ENCODE data around the gene LAMP1.
A peak's percentile ranks its signal among the peaks of the same experiment; 100 is the strongest.

LAMP1 gene

DNA sequence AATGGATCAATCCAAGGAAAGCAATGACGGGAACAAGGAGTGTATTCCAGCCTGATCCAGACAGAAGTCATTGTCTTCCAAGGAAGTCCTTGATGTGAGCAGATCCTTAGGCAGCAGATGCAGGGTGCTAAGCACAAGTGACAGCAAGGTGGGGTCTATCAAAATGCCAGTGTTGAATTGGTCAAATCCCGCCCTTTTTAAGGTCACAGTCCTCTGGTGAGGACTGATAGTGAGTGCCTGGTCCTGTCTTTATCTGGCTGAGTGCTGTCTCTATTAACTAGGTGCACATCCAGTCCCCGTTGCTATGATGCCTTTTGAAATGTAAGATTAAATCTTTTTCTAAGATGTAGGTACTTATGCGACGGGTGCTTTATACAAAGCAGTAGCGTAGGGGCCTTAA lies 1.3 kb upstream of the LAMP1 start:
- DNase-seq (ENCODE audit: low spot score), result no peak
- TF ChIP-seq, protein P1, sequence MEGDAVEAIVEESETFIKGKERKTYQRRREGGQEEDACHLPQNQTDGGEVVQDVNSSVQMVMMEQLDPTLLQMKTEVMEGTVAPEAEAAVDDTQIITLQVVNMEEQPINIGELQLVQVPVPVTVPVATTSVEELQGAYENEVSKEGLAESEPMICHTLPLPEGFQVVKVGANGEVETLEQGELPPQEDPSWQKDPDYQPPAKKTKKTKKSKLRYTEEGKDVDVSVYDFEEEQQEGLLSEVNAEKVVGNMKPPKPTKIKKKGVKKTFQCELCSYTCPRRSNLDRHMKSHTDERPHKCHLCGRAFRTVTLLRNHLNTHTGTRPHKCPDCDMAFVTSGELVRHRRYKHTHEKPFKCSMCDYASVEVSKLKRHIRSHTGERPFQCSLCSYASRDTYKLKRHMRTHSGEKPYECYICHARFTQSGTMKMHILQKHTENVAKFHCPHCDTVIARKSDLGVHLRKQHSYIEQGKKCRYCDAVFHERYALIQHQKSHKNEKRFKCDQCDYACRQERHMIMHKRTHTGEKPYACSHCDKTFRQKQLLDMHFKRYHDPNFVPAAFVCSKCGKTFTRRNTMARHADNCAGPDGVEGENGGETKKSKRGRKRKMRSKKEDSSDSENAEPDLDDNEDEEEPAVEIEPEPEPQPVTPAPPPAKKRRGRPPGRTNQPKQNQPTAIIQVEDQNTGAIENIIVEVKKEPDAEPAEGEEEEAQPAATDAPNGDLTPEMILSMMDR (IDR thresholded peaks at IDR 0.05; ENCODE audit: borderline replicate concordance, control extremely low read depth, extremely low read depth, insufficient read depth, missing control alignments), result no peak
- in situ Hi-C loops (cut with MboI; ENCODE audit: low sequenced_read_pairs, unreplicated experiment), result no loop called here

DNA sequence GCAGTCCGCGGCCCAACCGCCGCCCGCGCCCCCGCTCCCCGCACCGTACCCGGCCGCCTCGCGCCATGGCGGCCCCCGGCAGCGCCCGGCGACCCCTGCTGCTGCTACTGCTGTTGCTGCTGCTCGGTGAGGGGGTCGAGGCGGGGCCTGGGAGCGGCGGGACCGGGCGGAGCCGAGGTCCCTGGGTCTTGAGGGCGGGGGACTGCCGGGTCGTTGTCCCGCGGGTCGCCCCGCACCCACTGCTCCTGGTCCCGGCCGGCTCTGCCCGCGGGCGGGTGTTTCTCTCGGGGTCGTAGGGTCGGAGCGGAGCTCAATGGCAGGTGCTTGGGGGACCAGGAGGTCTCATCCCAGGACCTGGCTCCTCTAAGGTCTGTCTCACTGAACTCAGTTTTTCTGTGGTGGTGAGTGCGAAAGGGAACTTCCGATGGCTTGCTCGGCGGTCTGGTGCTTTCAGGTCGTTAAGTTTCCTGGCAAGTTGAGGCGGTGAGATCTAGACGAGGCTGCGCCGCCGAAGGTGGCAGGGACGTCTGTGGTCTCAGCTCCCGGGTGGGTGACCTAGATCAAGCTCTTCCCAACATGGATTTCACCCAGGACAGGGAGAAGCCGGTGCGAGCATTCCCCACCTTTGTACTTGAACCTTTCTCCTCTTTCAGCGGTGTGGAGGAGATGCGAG lies 467 bp downstream of the LAMP1 start:
- TF ChIP-seq, protein P1 (IDR thresholded peaks at IDR 0.05; ENCODE audit: borderline replicate concordance, control extremely low read depth, extremely low read depth, insufficient read depth, missing control alignments), result no peak
- peak; percentile 63 for DNase-seq (ENCODE audit: low spot score)
- in situ Hi-C loops (cut with MboI; ENCODE audit: low sequenced_read_pairs, unreplicated experiment), result no loop called here

DNA sequence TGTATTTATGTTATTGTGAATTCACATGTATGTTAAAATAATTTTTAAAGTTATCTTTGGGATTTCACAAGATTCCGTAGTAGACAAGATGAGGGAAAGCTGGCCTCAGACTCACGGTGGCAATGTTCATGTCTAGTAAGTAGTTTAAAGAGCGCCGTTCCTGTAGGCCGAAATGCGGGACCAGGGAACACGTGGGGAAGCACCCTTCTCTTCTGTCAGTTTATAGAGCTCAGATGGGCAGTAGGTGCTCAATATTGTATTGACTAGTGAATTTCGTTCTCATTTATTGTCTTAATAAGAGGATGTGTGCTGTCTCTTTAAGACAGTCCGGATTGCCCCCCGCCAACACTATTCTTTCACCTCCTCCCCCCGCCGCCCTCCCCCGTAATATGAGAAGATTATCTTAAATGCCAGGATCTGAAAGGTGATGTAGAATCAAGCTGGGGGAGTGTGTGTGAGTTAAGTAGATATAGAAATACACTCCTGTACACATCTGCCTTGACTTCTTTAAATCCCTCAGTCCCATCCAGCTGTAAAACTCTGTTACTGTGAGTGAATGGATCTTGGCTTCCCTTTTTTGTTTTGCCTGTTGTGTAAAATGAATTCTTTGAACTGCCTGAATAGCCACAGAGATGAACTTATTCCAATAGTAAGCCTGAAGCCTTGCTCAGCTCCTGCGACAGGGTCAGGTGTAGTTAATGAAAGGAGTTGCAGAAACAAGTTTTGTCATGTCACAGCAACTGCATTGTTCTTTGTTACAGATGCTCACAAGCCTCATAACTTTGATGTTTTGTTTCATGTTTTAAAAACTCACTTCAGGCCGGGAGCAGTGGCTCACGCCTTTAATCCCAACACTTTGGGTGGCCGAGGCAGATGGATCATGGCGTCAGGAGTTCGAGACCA lies 1.3 kb downstream of the LAMP1 start:
- in situ Hi-C loops (cut with MboI; ENCODE audit: low sequenced_read_pairs, unreplicated experiment), result no loop called here
- no peak for DNase-seq (ENCODE audit: low spot score)
- TF ChIP-seq, protein P1 (IDR thresholded peaks at IDR 0.05; ENCODE audit: borderline replicate concordance, control extremely low read depth, extremely low read depth, insufficient read depth, missing control alignments), result no peak

DNA sequence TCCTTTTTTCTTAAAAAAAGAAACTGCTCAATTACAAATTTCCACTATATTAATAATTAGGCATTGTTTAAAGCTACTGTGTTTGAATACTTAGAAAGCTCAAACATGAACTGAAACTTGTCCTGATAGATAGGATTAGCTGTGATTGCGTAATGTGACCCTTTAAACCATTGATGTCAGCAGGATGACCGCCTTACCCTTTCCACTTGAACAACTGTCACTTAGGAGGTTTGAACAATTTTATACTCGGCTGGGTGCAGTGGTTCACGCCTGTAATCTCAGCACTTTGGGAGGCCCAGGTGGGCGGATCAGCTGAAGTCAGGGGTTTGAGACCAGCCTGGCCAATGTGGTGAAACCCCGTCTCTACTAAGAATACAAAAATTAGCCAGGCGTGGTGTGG lies 2.9 kb downstream of the LAMP1 start:
- in situ Hi-C loops (cut with MboI; ENCODE audit: low sequenced_read_pairs, unreplicated experiment), result no loop called here
- peak; percentile 61 for DNase-seq (ENCODE audit: low spot score)
- TF ChIP-seq, protein P1 (IDR thresholded peaks at IDR 0.05; ENCODE audit: borderline replicate concordance, control extremely low read depth, extremely low read depth, insufficient read depth, missing control alignments), result no peak

DNA sequence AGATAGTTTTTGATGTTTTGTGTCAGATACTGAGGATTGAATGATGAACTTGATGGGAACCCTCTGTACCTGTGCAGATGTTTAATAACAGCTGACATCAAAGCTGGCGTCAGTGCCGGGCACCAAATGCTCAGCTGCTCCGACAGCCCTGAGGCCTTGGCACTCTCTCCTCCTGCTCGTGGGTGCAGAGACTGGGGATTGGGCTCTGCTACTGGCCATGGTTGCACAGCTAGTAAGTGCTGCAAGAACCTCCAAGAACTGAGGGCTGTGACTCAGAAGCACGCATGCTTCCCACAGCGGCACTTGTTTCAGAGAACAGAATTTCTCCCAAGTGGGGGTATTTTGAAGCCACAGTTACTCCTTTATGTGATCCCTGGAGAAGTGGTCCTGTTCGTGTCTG lies 5.9 kb downstream of the LAMP1 start:
- TF ChIP-seq, protein P1 (IDR thresholded peaks at IDR 0.05; ENCODE audit: borderline replicate concordance, control extremely low read depth, extremely low read depth, insufficient read depth, missing control alignments), result no peak
- in situ Hi-C loops (cut with MboI; ENCODE audit: low sequenced_read_pairs, unreplicated experiment), result no loop called here
- DNase-seq (ENCODE audit: low spot score), result no peak

DNA sequence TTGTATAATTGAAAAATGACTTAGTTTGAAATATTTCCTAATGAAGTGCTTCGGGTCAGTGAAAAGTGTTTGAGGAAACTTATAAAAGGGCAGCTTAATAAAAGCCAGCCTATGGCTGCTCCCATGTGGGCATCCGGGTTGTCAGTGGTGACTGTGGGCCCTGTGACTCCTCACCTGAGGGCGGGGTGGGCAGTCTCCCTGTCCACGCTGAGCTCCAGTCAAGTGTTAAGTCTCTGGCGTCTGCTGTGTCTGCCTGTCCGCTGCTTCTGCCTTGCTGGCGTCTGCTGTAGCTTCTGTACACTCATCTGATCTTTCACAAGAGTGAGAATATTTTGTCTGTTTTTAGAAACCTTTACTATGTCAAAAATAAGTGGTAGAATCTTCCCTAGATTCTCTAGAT lies 7.1 kb downstream of the LAMP1 start:
- TF ChIP-seq, protein P1 (IDR thresholded peaks at IDR 0.05; ENCODE audit: borderline replicate concordance, control extremely low read depth, extremely low read depth, insufficient read depth, missing control alignments), result no peak
- no peak for DNase-seq (ENCODE audit: low spot score)
- in situ Hi-C loops (cut with MboI; ENCODE audit: low sequenced_read_pairs, unreplicated experiment), result no loop called here

Measured in GM13976 (cell line).